Measurements from ENCODE around the gene CXorf66.
"Not testable (repeated sequence)": the region's sequence is repeated elsewhere in the genome, so short reads cannot be mapped to it uniquely, and the experiment has no call there.

CXorf66 gene

GRCh38 chrX:139965421-139965820 lies at the start of gene CXorf66:
Gene CXorf66, minus strand, starts transcription at chrX:139965521. Its CDS starts 25 bp downstream, at chrX:139965496.
- no peak for DNase-seq

GRCh38 chrX:139982856-139983255 lies 17.5 kb upstream of the CXorf66 start:
- DNase-seq = no peak

- DNase-seq = no peak
Measured at GRCh38 chrX:139974471-139974870, 9.2 kb upstream of the CXorf66 start.

GRCh38 chrX:139972629-139973624 lies 7.6 kb upstream of the CXorf66 start:
- no peak for DNase-seq

GRCh38 chrX:139972113-139972512 lies 6.8 kb upstream of the CXorf66 start:
- no peak for DNase-seq

GRCh38 chrX:139971394-139971749 lies 6.1 kb upstream of the CXorf66 start:
- no peak for DNase-seq

GRCh38 chrX:139969286-139969685 lies 4.0 kb upstream of the CXorf66 start:
- no peak for DNase-seq

- DNase-seq = no peak
Measured at GRCh38 chrX:139967750-139968149, 2.4 kb upstream of the CXorf66 start.

GRCh38 chrX:139967300-139967699 lies 2.0 kb upstream of the CXorf66 start:
- DNase-seq = peak; percentile 24

GRCh38 chrX:139966159-139966558 lies 838 bp upstream of the CXorf66 start:
- DNase-seq = not testable (repeated sequence)

GRCh38 chrX:139961091-139961490 lies 4.2 kb downstream of the CXorf66 start:
- DNase-seq = not testable (repeated sequence)

- DNase-seq = no peak
Measured at GRCh38 chrX:139949703-139950102, 15.6 kb downstream of the CXorf66 start.

GRCh38 chrX:139945075-139945474 lies 20.2 kb downstream of the CXorf66 start:
- DNase-seq = no peak

- peak; percentile 24 for DNase-seq
Measured at GRCh38 chrX:139936259-139936658, 29.1 kb downstream of the CXorf66 start.

GRCh38 chrX:139933904-139934303 lies 31.4 kb downstream of the CXorf66 start:
- no peak for DNase-seq

- peak; percentile 87 for DNase-seq
Measured at GRCh38 chrX:139932901-139933796, 32.2 kb downstream of the CXorf66 start, which contains the start of gene ATP11C. Gene ATP11C, minus strand, starts transcription at chrX:139933053. Its CDS starts 1,011 bp downstream, at chrX:139932042.

GRCh38 chrX:139932073-139932900 lies 33.0 kb downstream of the CXorf66 start:
- DNase-seq = peak; percentile 65

GRCh38 chrX:139931646-139932072 lies 33.7 kb downstream of the CXorf66 start:
- no peak for DNase-seq

- peak; percentile 33 for DNase-seq
Measured at GRCh38 chrX:139930916-139931645, 34.2 kb downstream of the CXorf66 start.

GRCh38 chrX:139930401-139930800 lies 34.9 kb downstream of the CXorf66 start:
- no peak for DNase-seq

- DNase-seq = no peak
Measured at GRCh38 chrX:139929876-139930275, 35.4 kb downstream of the CXorf66 start.

- no peak for DNase-seq
Measured at GRCh38 chrX:139924696-139925095, 40.6 kb downstream of the CXorf66 start.
